BE2C (cell line): Measurements from ENCODE around the gene ENOX1.

ENCODE experiments used
- DNase-seq: peaks from one replicate; pipeline ENCODE4 v3.0.0-alpha.2; 2020
- H3K27me3 ChIP-seq: fragments of 250-450 bp; sonication (Bioruptor Pico); 2 replicates; pipeline ENCODE4 v1.5.1; 2020; ENCODE audit warnings: mild to moderate bottlenecking
- H3K36me3 ChIP-seq: fragments of 250-450 bp; sonication (Bioruptor Pico); 2 replicates; pipeline ENCODE4 v1.5.1; 2020; ENCODE audit warnings: mild to moderate bottlenecking
- H3K4me1 ChIP-seq: fragments of 250-450 bp; sonication (Bioruptor Pico); 2 replicates; pipeline ENCODE4 v1.5.1; 2020
- H3K4me3 ChIP-seq: 2 replicates; pipeline ENCODE4 v1.5.1; 2011; ENCODE audit warnings: low read depth, low read length
- H3K9me3 ChIP-seq: fragments of 250-450 bp; sonication (Bioruptor Pico); 2 replicates; pipeline ENCODE4 v1.5.1; 2020
- CTCF ChIP-seq: IDR thresholded peaks from 2 replicates; pipeline ENCODE4 v1.5.1; 2012; ENCODE audit warnings: mild to moderate bottlenecking, low read depth, low read length

The ENOX1 gene

GRCh38 chr13:43279696-43280095, 507.1 kb downstream of the ENOX1 start:
- DNase-seq = no peak
- TF ChIP-seq CTCF = no peak
- Histone ChIP-seq H3K27me3 (no peaks in the 10 kb centered on the region), H3K4me3 (no peak overlapping the region), H3K4me1 (no peaks in the 10 kb centered on the region), H3K36me3 (no peaks in the 10 kb centered on the region), H3K9me3 (no peaks in the 10 kb centered on the region)

GRCh38 chr13:43278127-43278526, 508.6 kb downstream of the ENOX1 start:
- Histone ChIP-seq H3K4me1 (no peaks in the 10 kb centered on the region; the same call in 1 of the 2 replicates), H3K4me3 (no peak overlapping the region), H3K9me3 (no peaks in the 10 kb centered on the region), H3K27me3 (no peaks in the 10 kb centered on the region), H3K36me3 (no peaks in the 10 kb centered on the region)
- no peak for DNase-seq
- no peak for TF ChIP-seq CTCF

- H3K36me3 ChIP-seq = no peaks in the 10 kb centered on the region
- no peaks in the 10 kb centered on the region; the same call in 1 of the 2 replicates for H3K4me1 ChIP-seq
- H3K4me3 ChIP-seq = no peak overlapping the region
- H3K9me3 ChIP-seq = no peaks in the 10 kb centered on the region
- no peak for TF ChIP-seq CTCF
- H3K27me3 ChIP-seq = no peaks in the 10 kb centered on the region
- no peak for DNase-seq
Measured at GRCh38 chr13:43277142-43277541, 509.6 kb downstream of the ENOX1 start.

GRCh38 chr13:43274881-43275280, 511.9 kb downstream of the ENOX1 start:
- DNase-seq = no peak
- no peaks in the 10 kb centered on the region; the same call in 1 of the 2 replicates for H3K4me1 ChIP-seq
- no peak for TF ChIP-seq CTCF
- H3K4me3 ChIP-seq = no peak overlapping the region
- H3K27me3 ChIP-seq = no peaks in the 10 kb centered on the region
- H3K9me3 ChIP-seq = no peaks in the 10 kb centered on the region
- no peaks in the 10 kb centered on the region for H3K36me3 ChIP-seq

GRCh38 chr13:43273362-43273761, 513.4 kb downstream of the ENOX1 start:
- H3K4me1 ChIP-seq = no peaks in the 10 kb centered on the region; the same call in 1 of the 2 replicates
- TF ChIP-seq CTCF = no peak
- no peaks in the 10 kb centered on the region for H3K36me3 ChIP-seq
- H3K27me3 ChIP-seq = no peaks in the 10 kb centered on the region
- DNase-seq = no peak
- no peaks in the 10 kb centered on the region for H3K9me3 ChIP-seq
- no peak overlapping the region for H3K4me3 ChIP-seq

- H3K4me1 ChIP-seq = no peaks in the 10 kb centered on the region; the same call in 1 of the 2 replicates
- H3K36me3 ChIP-seq = no peaks in the 10 kb centered on the region
- H3K4me3 ChIP-seq = no peak overlapping the region
- no peak for TF ChIP-seq CTCF
- no peaks in the 10 kb centered on the region for H3K9me3 ChIP-seq
- no peaks in the 10 kb centered on the region for H3K27me3 ChIP-seq
- DNase-seq = no peak
Measured at GRCh38 chr13:43272851-43273250, 513.9 kb downstream of the ENOX1 start.
